NCI-H1417 treated with DMSO at 0.1 percent for 48 hours (cell line): ENCODE measurements around the gene DGKI.

Experiments used
- DNase-seq: peaks from one replicate; lab custom pipeline; 2025; lab: John Stamatoyannopoulos, UW

Gene DGKI

GRCh38 chr7:137591421-137591837 lies 255.3 kb downstream of the DGKI start:
- DNase-seq, result no peak

DNA sequence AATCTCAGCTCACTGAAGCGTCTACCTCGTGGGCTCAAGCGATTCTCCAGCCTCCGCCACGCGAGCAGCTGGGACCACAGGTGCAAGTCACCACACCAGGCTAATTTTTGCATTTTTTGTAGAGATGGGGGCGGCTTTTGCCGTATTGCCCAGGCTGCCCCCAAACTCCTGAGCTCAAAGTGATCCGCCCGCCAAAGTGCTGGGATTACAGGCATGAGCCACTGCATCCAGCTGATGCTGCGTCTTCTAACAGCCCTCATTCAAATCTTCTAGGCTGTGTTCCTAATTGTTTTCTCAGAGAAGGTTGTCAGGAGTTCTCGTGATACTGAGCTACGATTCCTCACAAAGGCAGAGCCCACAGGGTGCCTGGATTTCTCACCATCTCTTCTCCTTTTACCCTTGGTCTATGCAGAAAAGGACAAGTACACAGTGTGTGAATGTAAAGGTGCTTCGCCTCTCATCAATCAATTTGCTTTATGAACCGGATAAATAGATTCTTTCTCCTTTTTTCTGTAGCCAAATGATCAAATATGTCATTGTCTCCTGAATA lies 255.9 kb downstream of the DGKI start:
- no peak for DNase-seq

DNA sequence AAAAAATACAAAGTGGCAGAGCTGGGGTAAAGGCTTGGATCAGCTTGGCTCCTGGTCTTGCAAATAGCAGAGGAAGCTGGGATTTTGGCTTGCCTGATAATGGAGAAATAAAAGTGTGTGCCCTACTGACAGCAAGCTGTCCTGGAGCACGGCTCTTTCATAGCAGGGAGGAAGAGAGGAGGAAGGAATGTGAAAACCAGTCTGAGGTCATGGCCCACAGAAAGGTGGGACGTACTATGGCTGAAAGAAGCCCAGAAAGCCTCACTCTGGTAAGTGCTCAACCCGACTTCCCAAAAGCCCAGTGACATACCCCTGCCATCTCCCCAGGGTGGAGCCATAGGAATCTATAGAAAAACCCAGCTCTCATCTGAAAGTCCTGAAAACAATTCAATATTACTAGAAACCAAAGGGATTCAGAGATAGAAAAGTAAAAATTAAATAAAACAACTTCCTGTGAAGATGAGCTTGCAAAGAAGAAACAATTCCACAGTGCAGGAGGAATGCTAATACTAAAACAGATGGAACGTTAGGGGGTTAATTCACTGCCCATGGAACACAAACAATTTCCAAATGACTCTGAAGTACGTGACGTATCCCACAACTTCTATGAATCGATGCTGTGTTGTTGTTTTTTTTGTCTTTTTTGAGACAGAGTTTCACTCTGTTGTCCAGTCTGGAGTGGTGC lies 256.6 kb downstream of the DGKI start:
- DNase-seq, result no peak

DNA sequence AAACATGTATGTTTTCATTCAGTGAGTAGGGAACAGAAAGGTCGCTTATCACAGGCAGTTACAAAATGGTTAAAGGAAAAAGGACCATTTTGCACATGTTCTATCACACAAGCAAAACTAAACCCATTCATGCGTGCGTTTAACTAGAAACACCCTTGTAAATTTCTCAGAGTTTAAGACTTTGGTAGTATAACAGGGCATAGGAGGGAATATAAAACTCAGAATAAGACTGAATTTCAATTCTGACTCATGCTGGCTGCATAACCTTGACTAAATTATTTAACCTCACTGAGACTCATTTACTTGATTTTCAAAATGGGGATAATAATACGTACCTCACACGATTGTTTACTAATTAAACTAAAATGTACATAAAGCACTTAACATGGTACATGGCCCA lies 259.4 kb downstream of the DGKI start:
- DNase-seq, result no peak

DNA sequence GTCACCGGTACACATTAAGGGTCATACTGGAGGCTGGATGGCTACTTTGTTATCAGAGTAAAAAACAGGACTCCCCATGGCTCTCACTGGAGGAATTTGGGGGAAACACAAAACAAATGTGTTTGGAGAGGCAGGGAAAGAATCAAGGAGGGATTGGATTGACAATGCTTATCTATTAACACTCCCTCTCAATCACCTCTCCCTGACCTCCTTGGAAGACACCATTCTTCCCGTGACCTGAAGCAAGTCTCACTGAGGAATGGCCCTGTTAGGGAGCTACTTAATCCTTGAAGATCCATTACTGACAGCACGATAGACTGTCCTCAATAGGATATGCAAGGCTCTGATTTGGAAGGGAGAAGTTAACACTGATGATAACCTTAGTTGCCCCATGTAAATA lies 261.2 kb downstream of the DGKI start:
- no peak for DNase-seq

DNA sequence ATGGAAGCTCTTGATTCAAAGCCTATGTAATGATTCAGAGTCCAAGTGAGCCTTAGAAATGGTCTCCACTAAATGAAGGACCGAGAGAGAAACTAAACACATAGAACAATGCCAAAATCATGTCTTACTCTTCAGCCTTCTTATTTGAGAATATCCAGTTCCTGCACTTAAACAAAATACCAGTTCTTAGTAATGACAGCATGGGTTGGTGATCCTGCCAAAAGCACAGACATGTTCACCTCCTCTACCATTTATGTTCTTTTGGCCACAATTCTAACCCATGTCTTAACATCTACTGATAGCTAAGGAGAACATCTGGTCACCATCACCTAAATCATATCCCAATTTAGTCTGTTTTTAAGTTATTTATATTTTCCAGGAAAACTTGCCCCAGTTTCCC lies 263.6 kb downstream of the DGKI start:
- DNase-seq, result no peak

DNA sequence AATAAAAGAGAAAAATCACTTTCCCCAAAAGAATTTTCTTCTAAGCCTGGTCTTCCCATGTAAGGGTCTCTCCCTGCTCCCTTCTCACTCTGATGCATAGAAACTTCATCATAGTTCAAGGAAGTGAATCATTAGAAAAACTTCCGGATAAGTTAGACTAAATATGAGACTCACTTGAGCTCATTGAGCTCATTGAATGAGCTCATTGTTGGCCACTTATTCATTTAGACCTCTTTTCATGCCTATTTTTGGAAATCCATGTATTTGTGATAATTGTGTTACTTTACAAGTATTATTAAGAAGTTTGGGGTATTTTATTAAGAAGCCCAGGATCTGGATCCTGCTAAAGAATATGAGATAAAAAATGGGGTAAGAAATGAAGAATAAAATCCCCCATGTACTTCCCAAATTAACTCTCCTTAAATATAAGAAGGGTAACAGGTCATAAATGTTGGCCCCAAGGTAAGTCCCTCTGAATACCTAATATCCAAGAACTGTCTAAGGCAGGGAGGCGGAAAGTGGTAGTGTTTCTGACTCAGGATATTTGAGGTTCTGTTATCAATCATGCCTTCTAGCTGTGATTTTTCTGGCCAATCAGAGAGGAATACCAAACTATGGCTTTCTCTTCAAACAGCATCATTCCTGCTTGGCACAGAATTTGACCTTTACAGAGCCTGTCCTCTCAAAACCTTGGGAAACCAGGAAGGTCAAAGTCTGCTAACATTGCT lies 266.7 kb downstream of the DGKI start:
- DNase-seq, result no peak

DNA sequence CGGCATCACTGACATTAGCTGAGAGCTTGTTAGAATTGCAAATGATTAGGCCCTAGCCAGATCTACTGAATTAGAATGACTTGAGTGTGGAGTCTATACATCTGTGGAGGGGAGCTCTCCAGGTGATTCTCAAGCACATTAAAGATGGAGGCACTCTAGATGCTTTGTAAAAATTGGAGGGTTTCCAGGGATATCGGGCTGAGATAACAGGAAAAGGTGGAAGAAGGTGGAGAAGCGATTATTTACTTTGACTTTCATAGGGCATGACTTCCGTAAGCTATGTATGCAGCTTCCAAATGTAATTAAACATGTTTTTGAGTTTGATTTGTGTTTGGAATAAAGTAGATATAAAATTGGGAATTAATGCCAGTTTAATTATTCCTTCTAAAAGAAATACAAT lies 268.2 kb downstream of the DGKI start:
- no peak for DNase-seq

GRCh38 chr7:137577184-137577583 lies 269.6 kb downstream of the DGKI start:
- DNase-seq, result no peak

GRCh38 chr7:137576481-137576880 lies 270.3 kb downstream of the DGKI start:
- DNase-seq, result no peak

DNA sequence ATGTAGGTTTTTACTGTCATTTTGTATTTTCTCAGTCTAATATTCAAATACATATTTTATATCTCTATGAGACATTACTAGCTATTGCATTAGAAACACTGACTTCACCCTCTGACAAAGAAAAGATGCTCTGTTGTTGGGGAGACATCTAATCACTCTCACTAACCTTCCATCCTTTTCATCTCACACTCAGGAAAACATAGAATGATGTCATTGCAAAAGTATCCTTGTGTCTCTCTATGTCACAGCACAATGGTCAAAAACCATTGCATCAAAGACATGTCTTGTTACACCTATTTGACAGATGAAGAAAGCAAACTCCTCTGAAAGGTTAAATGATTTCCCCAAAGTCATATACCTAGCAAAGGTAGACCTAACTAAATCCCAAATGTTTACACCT lies 272.0 kb downstream of the DGKI start:
- no peak for DNase-seq

DNA sequence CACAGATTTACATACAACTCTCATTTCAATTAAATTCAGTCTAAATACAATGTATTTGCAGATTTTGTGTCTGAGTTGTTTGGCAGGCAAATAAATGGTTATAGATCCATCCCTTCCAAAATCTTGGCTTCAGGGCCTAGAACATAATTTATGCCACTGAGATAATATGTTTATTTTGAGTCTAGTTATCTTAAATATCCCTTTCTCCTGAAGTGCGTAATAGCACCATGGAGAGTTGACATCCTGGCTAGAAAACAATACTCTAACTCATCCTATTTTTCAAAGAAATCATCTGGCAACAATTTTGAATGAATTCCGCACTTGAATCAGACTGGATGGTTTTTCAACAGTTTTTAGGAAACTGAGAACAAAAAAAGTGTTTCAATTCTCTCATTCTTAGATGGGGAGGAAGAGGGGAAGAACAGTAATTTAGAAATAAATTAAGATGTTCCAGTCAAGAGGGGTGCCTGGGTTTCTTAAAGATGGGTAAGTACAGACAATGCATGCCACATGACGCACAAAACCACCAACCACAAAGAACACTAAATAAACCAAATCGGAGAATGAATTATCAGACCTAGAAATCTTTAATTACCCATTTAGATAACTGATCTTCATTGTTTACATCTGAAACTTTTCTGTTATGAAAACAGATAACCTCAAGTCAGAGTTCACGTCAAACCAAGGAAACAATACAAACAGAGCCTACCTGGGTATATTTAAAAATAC lies 274.6 kb downstream of the DGKI start:
- no peak for DNase-seq

GRCh38 chr7:137564677-137565076 lies 282.1 kb downstream of the DGKI start:
- no peak for DNase-seq

DNA sequence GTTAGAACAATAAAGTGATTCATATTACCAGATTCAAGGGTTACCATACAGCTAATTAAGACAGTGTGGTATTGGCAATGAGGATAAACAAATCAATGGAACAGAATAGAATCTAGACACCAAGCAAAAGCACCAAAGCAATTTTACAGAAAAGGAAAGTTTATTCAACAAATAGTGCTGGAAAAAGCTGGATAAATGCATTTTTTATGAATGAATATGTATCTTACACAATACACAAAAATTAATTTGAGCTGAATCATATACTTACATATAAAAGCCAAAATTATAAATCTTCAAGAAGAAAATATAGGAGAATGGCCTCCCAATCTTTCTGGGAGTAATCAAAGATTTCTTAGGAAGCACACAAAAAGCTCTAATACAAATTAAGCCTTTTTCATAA lies 282.8 kb downstream of the DGKI start:
- no peak for DNase-seq

DNA sequence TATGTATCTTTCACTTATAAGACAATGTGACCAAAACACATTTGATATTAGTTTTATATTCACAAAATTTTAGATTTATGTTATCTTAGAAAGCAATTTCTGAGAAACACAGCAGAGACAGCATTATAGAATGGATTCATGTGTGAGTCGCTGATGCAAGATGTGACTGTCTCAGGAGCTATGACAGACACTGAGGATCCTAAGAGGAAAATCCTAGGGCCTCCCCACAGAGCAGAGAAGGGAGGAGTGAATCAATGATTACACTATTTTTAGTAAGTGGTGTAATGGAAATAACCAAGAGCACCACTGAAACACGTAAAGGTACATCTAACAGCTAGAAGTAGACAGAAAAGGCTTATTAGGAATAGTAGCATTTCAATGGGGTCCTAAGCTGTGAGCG lies 299.3 kb downstream of the DGKI start:
- DNase-seq, result no peak

DNA sequence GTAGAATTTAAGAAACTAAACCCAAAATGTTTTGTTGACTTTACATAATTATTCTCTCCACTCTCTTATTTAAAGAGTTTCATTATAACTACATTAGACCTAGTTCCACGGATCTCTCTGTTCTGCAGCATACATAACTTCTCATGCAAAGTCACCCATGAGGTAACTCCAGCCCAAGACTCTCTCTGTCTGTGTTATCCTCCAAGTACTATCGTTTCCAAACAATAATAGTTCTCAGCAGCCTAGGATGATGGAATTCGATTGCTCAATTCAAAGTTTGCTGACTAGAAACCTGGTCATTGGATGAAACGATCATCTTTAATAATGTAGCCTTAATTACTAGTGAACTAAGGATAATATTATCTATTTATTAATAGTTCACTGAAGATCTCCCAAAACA lies 300.1 kb downstream of the DGKI start:
- DNase-seq, result no peak

DNA sequence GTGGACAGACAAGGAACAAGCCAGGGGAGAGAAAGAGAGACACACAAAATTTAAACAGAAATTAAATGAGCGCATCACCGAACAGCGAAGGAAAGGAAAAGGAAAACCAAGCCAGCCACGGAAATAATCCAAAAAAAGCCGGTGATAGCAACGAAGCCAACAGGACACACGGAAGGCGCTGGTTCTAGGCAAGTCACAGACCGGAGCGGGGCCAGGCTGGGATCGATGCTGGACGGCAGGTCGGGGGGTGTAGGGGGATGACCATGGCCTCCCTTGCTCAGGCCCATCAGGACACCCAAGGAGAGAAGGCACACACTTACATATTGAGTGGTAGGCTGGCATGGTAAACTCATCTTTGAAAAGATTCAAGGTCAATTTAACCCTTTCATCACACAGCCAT lies 300.8 kb downstream of the DGKI start:
- DNase-seq, result no peak

GRCh38 chr7:137545059-137545716 lies 301.6 kb downstream of the DGKI start:
- DNase-seq, result no peak

GRCh38 chr7:137544453-137545058 lies 302.2 kb downstream of the DGKI start:
- DNase-seq, result no peak

DNA sequence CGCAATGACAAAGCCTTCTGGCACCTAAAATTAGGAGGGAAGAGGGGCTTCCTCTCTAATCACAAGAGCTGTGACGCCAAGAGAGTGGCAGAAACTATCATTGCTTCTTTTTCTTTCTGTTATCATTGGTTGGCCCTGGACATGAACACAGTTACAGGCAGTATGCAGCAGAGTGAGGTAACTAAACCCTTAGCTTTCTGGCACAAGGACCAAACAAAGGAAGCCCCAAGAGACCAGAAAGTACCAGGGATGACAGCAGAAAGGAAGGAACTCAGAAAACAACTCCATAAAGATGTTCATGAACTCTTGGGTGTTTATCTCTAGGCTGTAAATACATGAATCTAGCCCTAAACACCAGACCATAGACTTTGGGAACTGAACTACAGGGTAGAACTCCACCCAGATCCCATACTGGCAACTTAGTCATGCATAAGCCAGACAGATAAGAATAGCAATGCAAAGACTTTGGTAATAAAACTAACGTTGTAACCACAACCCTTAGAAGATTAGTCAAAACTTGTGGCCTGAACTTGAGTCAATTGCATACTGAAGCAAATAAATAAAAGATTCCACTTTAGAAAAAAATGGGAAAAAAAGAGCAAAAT lies 307.6 kb downstream of the DGKI start:
- DNase-seq, result no peak

GRCh38 chr7:137538361-137538762 lies 308.4 kb downstream of the DGKI start:
- no peak for DNase-seq

DNA sequence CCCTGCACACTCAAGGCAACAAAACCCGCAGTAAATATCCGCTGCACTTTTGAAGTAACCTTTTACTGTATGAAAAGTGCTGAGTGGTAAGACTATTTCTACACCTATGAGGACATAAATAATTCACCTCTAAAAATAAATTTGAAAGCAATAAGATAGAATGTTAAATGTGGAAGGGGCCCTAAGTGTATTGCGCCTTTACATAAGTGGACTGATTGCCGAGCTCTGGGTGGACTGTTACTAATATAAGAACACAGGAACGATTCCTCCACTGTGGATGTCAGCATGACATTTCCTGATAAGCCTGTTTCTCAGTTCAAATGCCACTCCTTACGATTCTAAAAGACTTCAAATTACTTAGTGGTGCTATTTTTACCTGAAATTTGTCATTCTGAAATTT lies 311.2 kb downstream of the DGKI start:
- DNase-seq, result no peak
